Measurements from ENCODE around the gene HMGB2.

The HMGB2 gene

GRCh38 chr4:173334085-173334890 lies at the start of gene HMGB2:
Gene HMGB2 (minus strand): TSS chr4:173334358. CDS start chr4:173333649, 709 bp downstream.
- peak within 1 kb of the TSS; percentile 100 for H3K4me3 ChIP-seq (ENCODE audit: low read depth, low read length)
- no peak for TF ChIP-seq CTCF (IDR thresholded peaks at IDR 0.05; ENCODE audit: low read depth, low read length, missing control alignments)
- peak; percentile 100 for DNase-seq (ENCODE audit: low read depth)

DNA sequence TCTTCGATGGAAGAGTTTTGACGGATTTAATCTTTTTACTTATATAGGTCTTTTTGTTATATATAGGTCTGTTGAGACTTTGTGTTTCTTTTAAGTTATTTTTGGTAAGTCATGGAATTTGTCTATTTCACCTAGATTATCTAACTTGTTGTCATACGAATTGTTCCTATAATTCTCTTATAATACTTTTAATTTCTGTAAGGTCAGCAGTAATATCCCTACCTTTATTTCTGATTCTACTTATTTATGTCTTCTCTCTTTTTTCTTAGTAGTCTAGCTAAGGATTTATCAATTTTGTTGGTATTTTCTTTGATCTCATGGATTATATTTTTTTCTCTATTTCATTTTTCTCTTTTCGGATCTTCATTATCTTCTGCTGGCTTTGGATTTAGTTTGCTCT lies 48.2 kb upstream of the HMGB2 start:
- H3K4me3 ChIP-seq (ENCODE audit: low read depth, low read length): no peak overlapping the region
- no peak for TF ChIP-seq CTCF (IDR thresholded peaks at IDR 0.05; ENCODE audit: low read depth, low read length, missing control alignments)
- no peak for DNase-seq (ENCODE audit: low read depth)

DNA sequence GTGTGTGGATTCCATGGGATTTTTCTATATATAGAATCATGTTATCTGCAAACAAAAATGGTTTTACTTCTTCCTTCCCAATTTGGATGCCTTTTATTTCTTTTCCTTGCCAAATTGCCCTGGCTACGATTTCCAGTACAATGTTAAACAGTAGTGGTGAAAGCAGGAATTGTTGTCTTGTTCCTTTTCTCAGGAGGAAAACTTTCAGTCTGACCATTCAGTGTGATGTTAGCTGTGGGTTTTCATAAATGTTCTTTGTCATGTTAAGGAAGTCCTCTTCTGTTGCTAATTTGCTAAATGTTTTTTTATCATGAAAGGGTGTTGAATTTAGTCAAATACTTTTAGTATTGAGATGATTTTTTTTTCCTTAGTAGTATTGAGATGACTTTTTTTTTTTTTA lies 47.5 kb upstream of the HMGB2 start:
- DNase-seq (ENCODE audit: low read depth): no peak
- no peak overlapping the region for H3K4me3 ChIP-seq (ENCODE audit: low read depth, low read length)
- TF ChIP-seq CTCF (IDR thresholded peaks at IDR 0.05; ENCODE audit: low read depth, low read length, missing control alignments): no peak

- DNase-seq (ENCODE audit: low read depth): no peak
- H3K4me3 ChIP-seq (ENCODE audit: low read depth, low read length): no peak overlapping the region
- no peak for TF ChIP-seq CTCF (IDR thresholded peaks at IDR 0.05; ENCODE audit: low read depth, low read length, missing control alignments)
These were observed 46.8 kb upstream of the HMGB2 start for GRCh38 chr4:173380987-173381386.

DNA sequence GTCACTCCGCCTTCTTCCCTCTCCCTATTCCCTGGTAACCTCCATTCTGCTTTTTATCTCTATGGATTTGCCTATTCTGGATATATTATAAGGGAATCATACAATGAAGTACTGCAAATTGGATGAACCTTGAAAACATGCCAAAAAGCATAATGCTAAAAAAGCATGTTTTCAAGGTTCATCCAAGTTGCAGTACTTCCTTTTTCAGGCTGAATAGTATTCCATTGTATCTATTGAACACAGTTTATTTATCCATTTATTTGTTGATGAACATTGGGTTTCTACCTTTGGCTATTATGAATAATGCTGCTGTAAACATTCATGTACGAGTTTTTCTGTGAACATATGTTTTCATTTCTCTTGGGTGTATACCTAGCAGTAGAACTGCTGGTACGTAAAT lies 45.8 kb upstream of the HMGB2 start:
- H3K4me3 ChIP-seq (ENCODE audit: low read depth, low read length): no peak overlapping the region
- TF ChIP-seq CTCF (IDR thresholded peaks at IDR 0.05; ENCODE audit: low read depth, low read length, missing control alignments): no peak

DNA sequence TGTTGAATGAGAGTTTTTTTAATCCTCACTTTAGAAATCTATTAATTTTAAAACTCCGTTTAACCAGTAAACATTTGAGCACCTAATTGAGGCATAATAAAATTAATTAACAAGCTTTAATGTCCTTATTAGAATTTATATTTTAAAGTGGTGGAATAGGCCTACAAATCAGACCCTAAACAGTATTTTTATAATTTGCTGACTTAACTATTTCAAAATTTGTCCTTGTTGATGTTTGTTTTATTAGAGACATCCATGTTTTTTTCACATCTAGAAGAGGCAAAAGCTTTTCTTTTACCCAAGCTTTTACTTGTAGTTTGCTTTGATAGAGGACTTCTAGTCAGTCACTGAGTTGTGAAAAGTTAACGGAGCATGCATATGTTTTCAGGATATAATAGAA lies 40.4 kb upstream of the HMGB2 start:
- DNase-seq (ENCODE audit: low read depth): no peak
- no peak overlapping the region for H3K4me3 ChIP-seq (ENCODE audit: low read depth, low read length)
- no peak for TF ChIP-seq CTCF (IDR thresholded peaks at IDR 0.05; ENCODE audit: low read depth, low read length, missing control alignments)

More for the DNA sequence above, 45.8 kb upstream of the HMGB2 start:
- DNase-seq (ENCODE audit: low read depth): no peak
